Prostate gland (tissue), 2 donors: Measurements from ENCODE around the gene PLEKHA7. TPM values are rescaled to one million over a fixed set of nuclear protein-coding genes. Genes with fewer than 3 reads are reported as not detected.

Experiments
- DNase-seq: peaks from one replicate; pipeline ENCODE4 v3.0.0-alpha.2; 2019; ENCODE audit warnings: low spot score
- H3K27ac ChIP-seq, 2 donors: fragments of 200-600 bp; sonication (generic); 2 replicates each; pipeline ENCODE4 v1.5.1; 2017 to 2019
- H3K27me3 ChIP-seq: fragments of 200-600 bp; sonication (generic); replicated peaks from 2 replicates; pipeline ENCODE4 v1.5.1; 2019; ENCODE audit not compliant: insufficient read depth
- H3K36me3 ChIP-seq, 2 donors: fragments of 200-600 bp; sonication (generic); 1 replicate in 1 of 2; 2 replicates in 1 of 2; pipeline versions ENCODE4 v1.5.1 to v1.8.1; 2017 to 2019
- H3K4me1 ChIP-seq: fragments of 200-600 bp; sonication (generic); replicated peaks from 2 replicates; pipeline ENCODE4 v1.5.1; 2019
- H3K4me3 ChIP-seq, 2 donors: fragments of 200-600 bp; sonication (generic); 2 replicates each; pipeline ENCODE4 v1.5.1; 2017 to 2019
- H3K9me3 ChIP-seq: fragments of 200-600 bp; sonication (generic); 2 replicates; pipeline ENCODE4 v1.5.1; 2017
- CTCF ChIP-seq, 4 experiments: fragments of 200-600 bp in 2 of 4; fragments of 450-650 bp in 2 of 4; sonication (generic) in 2 of 4; IDR thresholded peaks; 1 replicate in 3 of 4; 2 replicates in 1 of 4; pipeline ENCODE4 v1.5.1; 2016 to 2019; ENCODE audit warnings: antibody characterized with exemption in 4 of 4, mild to moderate bottlenecking in 2 of 4, moderate library complexity in 2 of 4
- POLR2A ChIP-seq: fragments of 450-650 bp; IDR thresholded peaks from one replicate; pipeline ENCODE4 v1.6.1; 2016; ENCODE audit warnings: antibody characterized with exemption, mild to moderate bottlenecking
- POLR2AphosphoS5 ChIP-seq: sonication (generic); formaldehyde crosslinking; IDR thresholded peaks from one replicate; pipeline ENCODE4 v1.6.1; 2017; ENCODE audit warnings: antibody characterized with exemption
- WGBS: methylation state at CpG from one replicate; pipeline ENCODE4 v1.1.5; 2018; 5-methylcytosine and 5-hydroxymethylcytosine counted together
- intact Hi-C: fragments of 100-400 bp; cut with DNase I; formaldehyde crosslinking; loops from one replicate; pipeline ENCODE4 v1.14.2; 2022
- total RNA-seq, 2 donors: library from RNA; depleted of rRNA; stranded (reverse); fragments of >200 nt; gene quantifications; one replicate each; pipeline ENCODE4 v1.1.0, GENCODE V29; 2016

PLEKHA7 gene
- total RNA-seq, 2 donors from 2014 or later = 14.6 to 38.3 TPM

DNA sequence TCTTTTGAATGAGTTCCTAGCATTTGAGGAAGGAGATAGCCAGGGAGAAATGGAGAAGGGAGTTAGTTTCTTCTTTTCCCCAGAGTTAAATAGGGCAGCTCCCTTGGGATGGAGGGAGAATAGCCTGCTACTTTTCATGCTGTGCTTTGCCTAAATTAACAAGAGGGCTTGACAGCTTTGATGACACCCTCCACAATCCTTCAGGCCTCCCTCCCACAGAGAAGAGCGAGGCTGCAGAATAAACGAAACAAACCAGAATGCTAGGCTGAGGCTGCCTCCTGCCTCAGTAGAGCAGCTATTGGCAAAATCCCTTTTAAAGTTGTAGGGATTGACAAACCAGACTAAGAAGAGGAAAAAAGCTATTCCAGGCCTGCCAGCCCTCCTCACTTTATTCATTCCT, 181.2 kb downstream of the PLEKHA7 start:
- Histone ChIP-seq H3K9me3 (no peaks in the 10 kb centered on the region), H3K4me3 (no peak overlapping the region), H3K27me3 (no peaks in the 10 kb centered on the region), H3K4me1 (no peaks in the 10 kb centered on the region), H3K36me3 (no peaks in the 10 kb centered on the region), H3K27ac (no peak overlapping the region)
- DNase-seq = no peak
- intact Hi-C loops = no loop called here
- whole genome bisulfite sequencing = 62% methylated on average over 2 of the region's 2 CpGs
- no peak for TF ChIP-seq CTCF (IDR thresholded peaks at IDR 0.05)
- no peak for TF ChIP-seq POLR2A
- no peak for TF ChIP-seq POLR2AphosphoS5

DNA sequence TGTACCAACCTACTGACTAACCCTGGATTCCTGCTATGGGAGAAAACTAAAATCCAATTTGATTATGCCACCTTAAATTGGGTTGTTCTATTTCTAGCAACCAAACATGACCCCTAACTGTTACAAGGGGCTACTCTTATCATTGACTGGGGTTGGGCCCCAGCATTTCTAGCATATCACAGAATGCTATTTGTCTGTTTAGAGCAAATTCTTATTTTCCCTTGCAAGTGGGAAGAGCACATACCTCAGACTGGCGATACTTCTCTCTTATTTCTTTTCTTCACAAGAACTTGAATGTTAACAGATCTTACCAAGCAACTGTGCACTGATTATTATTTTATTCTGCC, 182.0 kb downstream of the PLEKHA7 start:
- H3K27me3 ChIP-seq = no peaks in the 10 kb centered on the region

DNA sequence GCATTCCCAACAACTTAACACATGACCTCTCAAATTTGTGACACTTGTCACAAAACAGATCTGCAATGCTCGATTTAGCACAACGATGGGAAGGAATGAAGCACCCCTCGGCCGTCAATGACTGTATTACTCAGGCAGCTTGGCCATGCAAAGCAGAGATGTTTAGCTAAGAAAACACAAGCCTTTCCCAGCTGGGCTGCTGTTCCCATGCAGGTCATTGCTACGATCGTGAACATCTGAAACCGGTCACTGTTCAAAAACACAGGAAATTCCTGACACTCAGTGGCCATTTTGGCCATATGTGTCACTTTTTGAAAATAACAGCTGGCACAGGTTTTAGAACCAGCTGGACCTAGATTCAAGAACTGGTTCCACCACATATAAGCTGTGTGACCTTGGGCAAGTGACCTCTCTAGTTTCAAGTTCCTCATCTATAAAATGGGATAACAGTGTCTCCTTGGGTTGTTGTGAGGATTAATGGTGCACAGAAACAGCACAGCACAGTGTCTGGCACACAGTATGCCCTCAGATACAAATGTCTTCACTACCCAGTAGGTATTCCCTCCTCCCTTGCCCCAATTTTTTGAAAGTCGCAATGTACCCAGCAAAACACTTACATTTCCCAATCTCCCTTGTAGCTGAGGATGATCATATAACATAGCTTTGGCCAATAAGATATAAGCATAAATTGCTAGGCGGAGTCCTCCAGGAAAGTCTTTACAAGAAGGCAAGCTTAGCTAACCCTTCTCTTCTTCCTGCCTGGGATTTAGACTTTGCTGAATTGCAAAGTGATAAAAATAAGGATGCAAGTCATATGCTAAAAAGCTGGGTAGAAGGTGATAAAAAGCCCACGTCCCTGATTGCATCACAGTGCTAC, 182.7 kb downstream of the PLEKHA7 start:
- 77% methylated on average over 10 of the region's 10 CpGs for WGBS
- intact Hi-C loops = no loop called here
- H3K27me3 ChIP-seq = no peaks in the 10 kb centered on the region
- DNase-seq = no peak
- TF ChIP-seq CTCF (IDR thresholded peaks at IDR 0.05) = no peak
- no peak for TF ChIP-seq POLR2AphosphoS5
- no peak for TF ChIP-seq POLR2A
- H3K4me3 ChIP-seq = no peak overlapping the region
- no peaks in the 10 kb centered on the region for H3K36me3 ChIP-seq
- no peaks in the 10 kb centered on the region for H3K4me1 ChIP-seq
- H3K27ac ChIP-seq = no peak overlapping the region
- no peaks in the 10 kb centered on the region for H3K9me3 ChIP-seq

More for the DNA sequence above, 182.0 kb downstream of the PLEKHA7 start:
- no peak overlapping the region for H3K27ac ChIP-seq
- TF ChIP-seq CTCF (IDR thresholded peaks at IDR 0.05) (no peak), POLR2AphosphoS5 (no peak), POLR2A (no peak)
- H3K4me1 ChIP-seq = no peaks in the 10 kb centered on the region
- H3K4me3 ChIP-seq = no peak overlapping the region
- intact Hi-C loops = no loop called here
- WGBS = 100% methylated on average over 1 of the region's 1 CpG
- no peaks in the 10 kb centered on the region for H3K9me3 ChIP-seq
- no peaks in the 10 kb centered on the region for H3K36me3 ChIP-seq
- DNase-seq = no peak

GRCh38 chr11:16827139-16827538, 187.1 kb downstream of the PLEKHA7 start:
- WGBS = 83% methylated on average over 2 of the region's 2 CpGs
- Histone ChIP-seq H3K4me1 (no peaks in the 10 kb centered on the region), H3K36me3 (no peaks in the 10 kb centered on the region), H3K27me3 (no peaks in the 10 kb centered on the region), H3K27ac (no peak overlapping the region), H3K9me3 (no peaks in the 10 kb centered on the region), H3K4me3 (no peak overlapping the region)
- no peak for DNase-seq
- TF ChIP-seq POLR2A (no peak), CTCF (IDR thresholded peaks at IDR 0.05) (no peak), POLR2AphosphoS5 (no peak)
- intact Hi-C loops = no loop called here

DNA sequence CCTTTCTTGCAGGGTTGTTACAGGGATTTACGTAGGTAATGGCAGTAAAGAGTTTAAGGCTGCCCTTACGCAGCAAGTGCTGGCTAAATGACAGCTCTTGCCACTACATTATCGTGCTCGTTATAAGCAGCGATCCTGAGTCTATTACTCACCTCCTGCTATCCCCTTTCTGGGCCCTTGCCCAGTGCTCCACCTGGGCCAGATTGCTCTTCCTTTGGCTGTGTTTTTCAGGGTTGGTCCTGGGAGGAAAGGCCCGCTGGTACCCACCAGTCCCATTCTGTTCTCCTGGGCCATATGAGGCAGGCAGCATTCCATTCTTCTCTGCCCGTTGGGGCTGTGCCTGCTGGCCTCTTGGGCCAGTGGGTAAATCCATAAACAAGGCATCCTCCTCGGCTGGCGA, 188.2 kb downstream of the PLEKHA7 start:
- intact Hi-C loops = no loop called here

More for the DNA sequence above, 188.2 kb downstream of the PLEKHA7 start:
- TF ChIP-seq CTCF (IDR thresholded peaks at IDR 0.05) (no peak), POLR2A (no peak), POLR2AphosphoS5 (no peak)
- H3K9me3 ChIP-seq = no peaks in the 10 kb centered on the region
- H3K4me1 ChIP-seq = no peaks in the 10 kb centered on the region
- DNase-seq = no peak
- H3K27me3 ChIP-seq = no peaks in the 10 kb centered on the region
- no peak overlapping the region for H3K27ac ChIP-seq
- no peak overlapping the region for H3K4me3 ChIP-seq
- WGBS = 64% methylated on average over 9 of the region's 9 CpGs
- no peaks in the 10 kb centered on the region for H3K36me3 ChIP-seq
